ENCODE results near the gene PCAT7. TPM values are rescaled to one million over a fixed set of nuclear protein-coding genes. Genes with fewer than 3 reads are reported as not detected.

Gene PCAT7
- total RNA-seq, 4 donors from 2014 or later = not detected

DNA sequence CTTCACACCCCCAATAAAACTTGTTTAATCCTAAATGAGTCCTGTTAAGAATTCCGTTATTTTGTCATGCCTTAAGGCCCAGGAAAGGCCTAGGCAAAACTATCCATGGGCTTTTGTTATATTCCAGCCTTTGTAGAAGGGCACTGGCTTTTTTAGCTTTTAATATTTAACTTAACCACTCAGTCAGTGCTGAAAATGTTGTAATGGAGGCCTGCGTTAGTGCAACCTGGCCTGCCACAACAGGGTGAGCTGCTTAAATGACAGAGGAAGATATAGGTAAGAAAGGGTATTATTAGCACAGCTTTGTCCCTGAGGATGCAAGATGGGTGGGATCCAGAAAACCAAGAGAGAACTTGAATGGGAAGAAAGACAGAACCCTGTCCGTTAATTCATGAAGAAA lies 40.2 kb upstream of the PCAT7 start:
- Histone ChIP-seq H3K27ac (no peak overlapping the region), H3K4me1 (no peaks in the 10 kb centered on the region), H3K27me3 (no peaks in the 10 kb centered on the region), H3K4me3 (replicated peaks in 1 of 3) (no peak overlapping the region), H3K9me3 (no peaks in the 10 kb centered on the region), H3K36me3 (no peaks in the 10 kb centered on the region)
- no peak for TF ChIP-seq POLR2A (IDR thresholded peaks at IDR 0.05)
- TF ChIP-seq, protein P1, sequence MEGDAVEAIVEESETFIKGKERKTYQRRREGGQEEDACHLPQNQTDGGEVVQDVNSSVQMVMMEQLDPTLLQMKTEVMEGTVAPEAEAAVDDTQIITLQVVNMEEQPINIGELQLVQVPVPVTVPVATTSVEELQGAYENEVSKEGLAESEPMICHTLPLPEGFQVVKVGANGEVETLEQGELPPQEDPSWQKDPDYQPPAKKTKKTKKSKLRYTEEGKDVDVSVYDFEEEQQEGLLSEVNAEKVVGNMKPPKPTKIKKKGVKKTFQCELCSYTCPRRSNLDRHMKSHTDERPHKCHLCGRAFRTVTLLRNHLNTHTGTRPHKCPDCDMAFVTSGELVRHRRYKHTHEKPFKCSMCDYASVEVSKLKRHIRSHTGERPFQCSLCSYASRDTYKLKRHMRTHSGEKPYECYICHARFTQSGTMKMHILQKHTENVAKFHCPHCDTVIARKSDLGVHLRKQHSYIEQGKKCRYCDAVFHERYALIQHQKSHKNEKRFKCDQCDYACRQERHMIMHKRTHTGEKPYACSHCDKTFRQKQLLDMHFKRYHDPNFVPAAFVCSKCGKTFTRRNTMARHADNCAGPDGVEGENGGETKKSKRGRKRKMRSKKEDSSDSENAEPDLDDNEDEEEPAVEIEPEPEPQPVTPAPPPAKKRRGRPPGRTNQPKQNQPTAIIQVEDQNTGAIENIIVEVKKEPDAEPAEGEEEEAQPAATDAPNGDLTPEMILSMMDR (IDR thresholded peaks at IDR 0.05) = no peak
- intact Hi-C loops (cut with DNase I) = no loop called here
- WGBS, 2 donors = 85 to 93% methylated on average over 3 of the region's 3 CpGs
- no peak for DNase-seq

DNA sequence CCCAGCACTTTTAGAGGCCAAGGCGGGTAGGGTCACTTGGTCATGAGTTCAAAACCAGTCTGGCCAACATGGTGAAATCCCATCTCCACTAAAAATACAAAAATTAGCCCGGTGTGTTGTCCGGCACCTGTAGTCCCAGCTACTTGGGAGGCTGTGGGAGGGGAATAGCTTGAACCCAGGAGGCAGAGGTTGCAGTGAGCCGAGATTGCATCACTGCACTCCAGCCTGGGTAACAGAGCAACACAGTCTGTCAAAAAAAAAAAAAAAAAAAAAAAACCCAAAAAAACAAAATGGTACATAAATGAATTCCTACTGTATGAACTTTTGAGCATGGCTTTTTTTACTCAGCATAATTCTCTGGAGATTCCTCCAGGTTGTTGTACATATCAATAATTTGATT lies 37.6 kb upstream of the PCAT7 start:
- no peaks in the 10 kb centered on the region for H3K9me3 ChIP-seq
- intact Hi-C loops (cut with DNase I) = no loop called here
- no peak for DNase-seq
- no peak for TF ChIP-seq POLR2A (IDR thresholded peaks at IDR 0.05)
- TF ChIP-seq, protein P1 (IDR thresholded peaks at IDR 0.05) = no peak
- no peaks in the 10 kb centered on the region for H3K36me3 ChIP-seq
- H3K4me3 ChIP-seq (replicated peaks in 1 of 3) = no peak overlapping the region
- no peaks in the 10 kb centered on the region for H3K27me3 ChIP-seq
- no peak overlapping the region for H3K27ac ChIP-seq
- 95 to 96% methylated on average over 4 of the region's 4 CpGs for WGBS, 2 donors
- no peaks in the 10 kb centered on the region for H3K4me1 ChIP-seq

GRCh38 chr9:94525396-94526035 lies 29.4 kb upstream of the PCAT7 start:
- Histone ChIP-seq H3K4me3 (replicated peaks in 1 of 3) (no peak overlapping the region), H3K4me1 (no peaks in the 10 kb centered on the region), H3K27ac (no peak overlapping the region), H3K9me3 (no peaks in the 10 kb centered on the region), H3K27me3 (no peaks in the 10 kb centered on the region), H3K36me3 (no peaks in the 10 kb centered on the region)
- no peak for DNase-seq
- no peak for TF ChIP-seq POLR2A (IDR thresholded peaks at IDR 0.05)
- TF ChIP-seq, protein P1 (IDR thresholded peaks at IDR 0.05) = no peak
- WGBS, 2 donors = 92% methylated on average over 7 of the region's 7 CpGs
- intact Hi-C loops (cut with DNase I) = no loop called here

- H3K27me3 ChIP-seq = no peaks in the 10 kb centered on the region
- H3K27ac ChIP-seq = no peak overlapping the region
- WGBS, 2 donors = 98% methylated on average over 1 of the region's 1 CpG
- no peaks in the 10 kb centered on the region for H3K36me3 ChIP-seq
- no peak for DNase-seq
- TF ChIP-seq, protein P1 (IDR thresholded peaks at IDR 0.05) = no peak
- no peak for TF ChIP-seq POLR2A (IDR thresholded peaks at IDR 0.05)
- no peaks in the 10 kb centered on the region for H3K9me3 ChIP-seq
- intact Hi-C loops (cut with DNase I) = no loop called here
- H3K4me3 ChIP-seq (replicated peaks in 1 of 3) = no peak overlapping the region
- no peaks in the 10 kb centered on the region for H3K4me1 ChIP-seq
Measured at GRCh38 chr9:94526271-94526670, 28.6 kb upstream of the PCAT7 start.

- no peaks in the 10 kb centered on the region for H3K4me1 ChIP-seq
- intact Hi-C loops (cut with DNase I) = no loop called here
- no peaks in the 10 kb centered on the region for H3K36me3 ChIP-seq
- DNase-seq = no peak
- no peaks in the 10 kb centered on the region for H3K27me3 ChIP-seq
- no peak overlapping the region for H3K4me3 ChIP-seq (replicated peaks in 1 of 3)
- TF ChIP-seq, protein P1 (IDR thresholded peaks at IDR 0.05) = no peak
- TF ChIP-seq POLR2A (IDR thresholded peaks at IDR 0.05) = no peak
- no peak overlapping the region for H3K27ac ChIP-seq
- WGBS, 2 donors = 69 to 71% methylated on average over 1 of the region's 1 CpG
- H3K9me3 ChIP-seq = no peaks in the 10 kb centered on the region
Measured at GRCh38 chr9:94526951-94527350, 27.9 kb upstream of the PCAT7 start.

Measured in thyroid gland (tissue), 4 donors.